H7 (cell line): ENCODE results near the gene MIX23. TPM values are rescaled to one million over a fixed set of nuclear protein-coding genes. Genes with fewer than 3 reads are reported as not detected.

Source experiments
- DNase-seq: peaks from one replicate; pipeline ENCODE4 v3.0.0; 2012
- H3K27me3 ChIP-seq: 2 replicates; pipeline ENCODE4 v1.6.0; 2011; ENCODE audit warnings: mild to moderate bottlenecking, low read length; ENCODE audit not compliant: control insufficient read depth, insufficient read depth
- H3K36me3 ChIP-seq: replicated peaks from 2 replicates; pipeline ENCODE4 v1.5.1; 2011; ENCODE audit warnings: low read length; ENCODE audit not compliant: control insufficient read depth, insufficient read depth
- H3K4me3 ChIP-seq: 2 replicates; pipeline ENCODE4 v1.5.1; 2011; ENCODE audit warnings: low read depth, mild to moderate bottlenecking, control low read depth, low read length, moderate library complexity; ENCODE audit not compliant: insufficient read depth
- total RNA-seq: library from RNA; depleted of rRNA; stranded (reverse); fragments of >200 nt; shearing (Covaris generic); gene quantifications from 2 replicates; pipeline ENCODE4 v1.2.3, GENCODE V29; 2014; rRNA removed

Gene MIX23
- total RNA-seq: 36.6 and 39.4 TPM in 2 replicates

GRCh38 chr3:122382888-122383666 is at the start of gene MIX23:
Gene MIX23, minus strand, starts transcription at chr3:122383231. Its CDS starts 7 bp downstream, at chr3:122383224.
- Histone ChIP-seq H3K4me3 (peak within 1 kb of the TSS; percentile 88), H3K36me3 (no peaks in the 10 kb centered on the region), H3K27me3 (no peaks in the 10 kb centered on the region)
- DNase-seq: peak; percentile 77

- no peak for DNase-seq
- Histone ChIP-seq H3K4me3 (no peak overlapping the region), H3K36me3 (peaks cover 16% of the 10 kb centered on the region), H3K27me3 (no peaks in the 10 kb centered on the region)
Measured at GRCh38 chr3:122430371-122430770, 47.3 kb upstream of the MIX23 start.

GRCh38 chr3:122427857-122428471 is 44.9 kb upstream of the MIX23 start:
- Histone ChIP-seq H3K4me3 (no peak overlapping the region), H3K36me3 (peaks cover 15% of the 10 kb centered on the region), H3K27me3 (no peaks in the 10 kb centered on the region)
- no peak for DNase-seq

- no peaks in the 10 kb centered on the region for H3K27me3 ChIP-seq
- no peak overlapping the region for H3K4me3 ChIP-seq
- peaks cover 7% of the 10 kb centered on the region for H3K36me3 ChIP-seq
- no peak for DNase-seq
Measured at GRCh38 chr3:122421836-122422235, 38.8 kb upstream of the MIX23 start.

GRCh38 chr3:122421101-122421500 is 38.1 kb upstream of the MIX23 start:
- DNase-seq: no peak
- no peak overlapping the region for H3K4me3 ChIP-seq
- no peaks in the 10 kb centered on the region for H3K27me3 ChIP-seq
- H3K36me3 ChIP-seq: peaks cover 2% of the 10 kb centered on the region

GRCh38 chr3:122416966-122417365 is 33.9 kb upstream of the MIX23 start:
- peak overlapping the region; percentile 81 for H3K4me3 ChIP-seq
- H3K36me3 ChIP-seq: no peaks in the 10 kb centered on the region; the same call in none of the 2 replicates
- H3K27me3 ChIP-seq: no peaks in the 10 kb centered on the region
- DNase-seq: no peak

- peak; percentile 93 for DNase-seq
- Histone ChIP-seq H3K27me3 (no peaks in the 10 kb centered on the region), H3K36me3 (no peaks in the 10 kb centered on the region; the same call in none of the 2 replicates), H3K4me3 (peak within 1 kb of the TSS; percentile 81)
Measured at GRCh38 chr3:122415762-122416654, 33.0 kb upstream of the MIX23 start, which contains the start of gene WDR5B. Gene WDR5B, minus strand, starts transcription at chr3:122416062. Its CDS starts 534 bp downstream, at chr3:122415528.

GRCh38 chr3:122415104-122415744 is 32.2 kb upstream of the MIX23 start:
- no peaks in the 10 kb centered on the region; the same call in none of the 2 replicates for H3K36me3 ChIP-seq
- no peaks in the 10 kb centered on the region for H3K27me3 ChIP-seq
- peak overlapping the region; percentile 81 for H3K4me3 ChIP-seq
- peak; percentile 60 for DNase-seq

- Histone ChIP-seq H3K27me3 (no peaks in the 10 kb centered on the region), H3K36me3 (peaks cover 1% of the 10 kb centered on the region), H3K4me3 (no peak overlapping the region)
- no peak for DNase-seq
Measured at GRCh38 chr3:122414391-122414790, 31.4 kb upstream of the MIX23 start.

- H3K27me3 ChIP-seq: no peaks in the 10 kb centered on the region
- no peak overlapping the region for H3K4me3 ChIP-seq
- peaks cover 3% of the 10 kb centered on the region for H3K36me3 ChIP-seq
- DNase-seq: no peak
Measured at GRCh38 chr3:122410639-122411038, 27.6 kb upstream of the MIX23 start.

GRCh38 chr3:122410111-122410510 is 27.1 kb upstream of the MIX23 start:
- no peak overlapping the region for H3K4me3 ChIP-seq
- H3K36me3 ChIP-seq: peaks cover 3% of the 10 kb centered on the region
- no peaks in the 10 kb centered on the region for H3K27me3 ChIP-seq
- DNase-seq: no peak

- Histone ChIP-seq H3K27me3 (no peaks in the 10 kb centered on the region), H3K36me3 (peaks cover 4% of the 10 kb centered on the region), H3K4me3 (no peak overlapping the region)
- DNase-seq: no peak
Measured at GRCh38 chr3:122409446-122409845, 26.4 kb upstream of the MIX23 start.

GRCh38 chr3:122407946-122408345 is 24.9 kb upstream of the MIX23 start:
- no peaks in the 10 kb centered on the region for H3K27me3 ChIP-seq

GRCh38 chr3:122406198-122406597 is 23.2 kb upstream of the MIX23 start:
- H3K36me3 ChIP-seq: peaks cover 8% of the 10 kb centered on the region; the same call in 1 of the 2 replicates
- DNase-seq: no peak
- no peak overlapping the region for H3K4me3 ChIP-seq
- H3K27me3 ChIP-seq: no peaks in the 10 kb centered on the region

More at GRCh38 chr3:122407946-122408345, 24.9 kb upstream of the MIX23 start:
- peaks cover 7% of the 10 kb centered on the region for H3K36me3 ChIP-seq
- DNase-seq: no peak
- no peak overlapping the region for H3K4me3 ChIP-seq
